ENCODE measurements around the gene LUC7L3.

LUC7L3 gene

DNA sequence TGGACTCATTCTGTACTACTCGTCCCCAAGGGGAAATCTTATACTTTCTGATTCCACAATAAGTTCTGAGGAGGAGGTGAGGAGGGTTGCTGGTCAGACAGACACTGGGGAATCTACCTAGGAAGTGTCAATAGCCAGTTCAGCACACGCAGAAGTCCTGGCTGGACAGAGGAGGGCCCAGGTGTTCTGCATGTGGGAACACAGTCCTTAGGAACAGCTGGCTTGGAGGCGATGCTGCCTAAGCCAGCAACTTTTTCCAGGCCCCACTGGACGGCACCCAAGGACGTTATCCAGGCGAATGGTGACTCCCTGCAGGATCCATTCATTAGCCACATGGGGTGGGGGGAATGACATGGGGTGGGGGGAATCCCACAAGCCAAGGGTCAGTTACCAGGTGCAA lies 86.1 kb downstream of the LUC7L3 start:
- Histone ChIP-seq H3K4me1 (ENCODE audit: low read length) (peaks cover 6% of the 10 kb centered on the region; the same call in 1 of the 2 replicates), H3F3A (ENCODE audit: insufficient read depth, low read length) (no peaks in the 10 kb centered on the region), H3K36me3 (replicated peaks; ENCODE audit: insufficient read depth, low read length) (no peaks in the 10 kb centered on the region), H3K79me2 (ENCODE audit: low read length) (no peaks in the 10 kb centered on the region), H3K4me3 (ENCODE audit: low read length) (no peak overlapping the region), H3K9ac (ENCODE audit: low read length) (no peak overlapping the region), H2AFZ (ENCODE audit: low read length) (no peak overlapping the region), H3K27ac (ENCODE audit: low read length) (no peak overlapping the region), H3K9me2 (replicated peaks; ENCODE audit: insufficient read depth, low read length) (no peaks in the 10 kb centered on the region), H3K4me2 (ENCODE audit: low read depth, low read length) (no peak overlapping the region), H3K27me3 (replicated peaks; ENCODE audit: insufficient read depth, low read length) (no peaks in the 10 kb centered on the region), H3K9me3 (replicated peaks; ENCODE audit: insufficient read depth, low read length) (no peaks in the 10 kb centered on the region), H4K20me1 (ENCODE audit: insufficient read depth, low read length) (no peaks in the 10 kb centered on the region)
- TF ChIP-seq EZH2phosphoT487 (IDR thresholded peaks at IDR 0.05; ENCODE audit: low read length) (no peak), EZH2 (optimal IDR thresholded peaks at IDR 0.05; ENCODE audit: low read depth, low read length) (no peak)
- TF ChIP-seq, protein P1, sequence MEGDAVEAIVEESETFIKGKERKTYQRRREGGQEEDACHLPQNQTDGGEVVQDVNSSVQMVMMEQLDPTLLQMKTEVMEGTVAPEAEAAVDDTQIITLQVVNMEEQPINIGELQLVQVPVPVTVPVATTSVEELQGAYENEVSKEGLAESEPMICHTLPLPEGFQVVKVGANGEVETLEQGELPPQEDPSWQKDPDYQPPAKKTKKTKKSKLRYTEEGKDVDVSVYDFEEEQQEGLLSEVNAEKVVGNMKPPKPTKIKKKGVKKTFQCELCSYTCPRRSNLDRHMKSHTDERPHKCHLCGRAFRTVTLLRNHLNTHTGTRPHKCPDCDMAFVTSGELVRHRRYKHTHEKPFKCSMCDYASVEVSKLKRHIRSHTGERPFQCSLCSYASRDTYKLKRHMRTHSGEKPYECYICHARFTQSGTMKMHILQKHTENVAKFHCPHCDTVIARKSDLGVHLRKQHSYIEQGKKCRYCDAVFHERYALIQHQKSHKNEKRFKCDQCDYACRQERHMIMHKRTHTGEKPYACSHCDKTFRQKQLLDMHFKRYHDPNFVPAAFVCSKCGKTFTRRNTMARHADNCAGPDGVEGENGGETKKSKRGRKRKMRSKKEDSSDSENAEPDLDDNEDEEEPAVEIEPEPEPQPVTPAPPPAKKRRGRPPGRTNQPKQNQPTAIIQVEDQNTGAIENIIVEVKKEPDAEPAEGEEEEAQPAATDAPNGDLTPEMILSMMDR (IDR thresholded peaks at IDR 0.05; ENCODE audit: low read length), result no peak
- DNase-seq, result no peak

Data from MM.1S (cell line).